Activated T-helper 9 cell treated with anti-CD3 and anti-CD28 coated beads, Interleukin-2, amount 50 U/mL, for 16 hours (primary cell): ENCODE data around the gene GZMB.
"Not testable (repeated sequence)": the region's sequence is repeated elsewhere in the genome, so short reads cannot be mapped to it uniquely, and the experiment has no call there.

ENCODE experiments used
- DNase-seq: peaks from one replicate; pipeline ENCODE4 v3.0.0-alpha.2; 2020; ENCODE audit warnings: low read depth

GZMB gene

DNA sequence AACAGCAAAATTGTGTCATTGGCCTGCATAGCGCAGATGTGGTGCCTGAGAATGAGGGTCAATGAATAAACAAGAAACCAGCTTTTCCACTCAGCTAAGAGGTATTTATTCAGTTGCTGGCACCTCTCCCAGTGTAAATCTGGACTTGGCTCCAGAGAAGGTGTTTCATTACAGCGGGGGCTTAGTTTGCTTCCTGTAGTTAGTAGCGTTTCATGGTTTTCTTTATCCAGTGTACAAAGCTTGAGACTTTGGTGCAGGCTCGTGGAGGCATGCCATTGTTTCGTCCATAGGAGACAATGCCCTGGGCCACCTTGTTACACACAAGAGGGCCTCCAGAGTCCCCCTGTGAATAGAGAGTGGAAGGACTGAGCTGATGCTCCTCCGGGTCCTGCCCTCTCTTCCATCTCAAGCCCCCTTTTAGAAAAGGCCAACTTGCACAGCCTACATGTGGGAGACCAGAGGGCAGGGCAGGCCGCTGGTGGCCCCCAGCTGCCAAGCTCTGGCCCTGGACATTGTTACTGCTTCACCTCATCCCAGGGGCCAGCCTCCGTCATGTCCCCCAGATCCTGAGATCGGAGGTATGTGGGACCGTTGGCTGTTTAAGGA, 3.0 kb downstream of the GZMB start:
- no peak for DNase-seq

DNA sequence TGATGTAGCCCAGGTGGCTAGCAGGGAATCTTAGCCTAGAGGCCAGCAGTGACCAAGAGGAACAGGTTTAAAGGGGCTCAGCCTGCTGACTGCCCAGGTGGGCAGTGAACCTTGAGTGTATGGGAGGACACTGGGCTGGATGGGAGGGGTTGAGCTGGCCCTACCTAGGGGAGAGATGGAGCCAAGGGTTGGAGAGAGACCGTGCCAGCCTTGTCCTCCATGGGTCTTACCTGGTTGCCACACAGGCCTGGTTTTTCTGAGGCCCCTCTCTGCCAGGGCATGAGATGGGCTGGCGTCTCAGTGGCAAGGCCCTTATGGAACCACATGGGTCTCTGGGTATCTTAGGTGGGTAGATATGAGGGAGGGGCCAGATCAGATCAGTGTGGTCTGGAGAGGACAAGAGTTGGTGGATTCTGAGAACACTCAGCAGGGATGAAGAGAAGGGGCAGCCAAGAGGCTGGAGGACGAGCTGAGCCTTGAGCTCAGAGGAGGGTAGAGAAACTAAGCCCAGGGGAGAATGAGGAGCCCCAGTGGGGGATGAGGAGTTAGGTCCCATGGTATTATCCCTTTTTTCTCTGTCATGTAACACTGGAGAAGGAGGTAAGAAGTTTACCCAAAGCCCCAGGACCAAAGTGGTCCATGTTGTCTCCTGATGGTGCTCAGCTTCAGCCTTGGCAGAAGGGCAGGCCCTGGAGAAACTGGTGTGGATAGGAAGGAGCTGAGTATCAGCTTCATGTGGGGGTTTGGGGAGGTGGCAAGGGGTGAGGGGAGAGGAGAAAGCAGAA, 3.7 kb downstream of the GZMB start:
- no peak for DNase-seq

DNA sequence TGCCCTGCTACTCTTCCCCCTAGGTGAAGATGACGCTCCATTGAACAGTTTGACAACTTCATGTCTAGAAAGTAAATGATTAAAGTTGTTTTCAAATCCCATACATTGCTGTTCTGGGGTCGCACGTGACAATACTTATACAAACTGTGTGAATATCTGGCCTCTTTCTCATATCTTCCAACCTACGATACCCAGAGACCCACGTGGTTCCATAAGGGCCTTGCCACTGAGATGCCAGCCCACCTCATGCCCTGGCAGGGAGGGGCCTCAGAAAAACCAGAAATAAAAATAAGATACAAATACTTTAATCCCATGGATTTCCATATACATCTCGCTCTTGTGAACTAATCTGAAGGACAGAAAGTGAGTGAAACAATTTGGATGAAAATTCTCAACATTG, 4.5 kb downstream of the GZMB start:
- DNase-seq: no peak

DNA sequence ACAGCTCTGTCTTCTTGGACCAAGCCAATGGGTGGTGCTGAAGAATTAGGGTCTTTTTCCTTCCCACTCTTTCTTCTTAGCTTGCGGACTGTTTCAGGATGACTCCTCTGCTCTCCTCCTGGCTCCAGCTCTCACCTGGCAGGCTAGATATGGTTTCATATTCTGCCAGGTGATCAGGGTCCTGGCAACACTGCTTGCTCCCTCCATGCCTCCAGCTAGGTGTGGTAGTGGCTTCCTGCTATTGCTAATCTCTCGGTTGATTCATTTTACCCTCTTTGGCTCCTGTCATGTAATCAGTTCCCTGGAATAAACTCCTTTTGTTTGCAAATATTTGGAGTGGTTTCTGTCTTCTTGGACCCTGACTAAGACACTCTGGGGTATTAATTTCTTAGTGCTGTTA, 20.2 kb downstream of the GZMB start:
- DNase-seq: no peak

DNA sequence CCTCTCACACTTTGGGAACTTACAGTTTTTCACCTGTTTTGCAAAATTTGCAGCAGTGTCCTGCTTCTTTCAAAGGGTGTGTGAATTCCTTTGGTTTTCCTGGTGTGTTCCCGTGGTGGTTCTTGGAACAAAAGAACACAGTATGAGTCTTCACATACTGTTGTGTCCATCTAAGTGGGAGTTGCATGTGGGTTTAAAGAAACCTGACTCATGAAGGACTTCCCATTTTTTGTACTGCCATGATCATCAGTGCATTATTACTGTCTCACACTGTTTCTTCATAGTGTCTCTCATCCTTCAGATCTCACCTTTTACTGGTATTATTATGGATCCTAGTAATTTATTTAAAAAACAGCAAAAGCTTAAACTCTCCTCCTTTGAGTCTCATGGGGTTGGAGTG, 20.7 kb downstream of the GZMB start:
- no peak for DNase-seq

DNA sequence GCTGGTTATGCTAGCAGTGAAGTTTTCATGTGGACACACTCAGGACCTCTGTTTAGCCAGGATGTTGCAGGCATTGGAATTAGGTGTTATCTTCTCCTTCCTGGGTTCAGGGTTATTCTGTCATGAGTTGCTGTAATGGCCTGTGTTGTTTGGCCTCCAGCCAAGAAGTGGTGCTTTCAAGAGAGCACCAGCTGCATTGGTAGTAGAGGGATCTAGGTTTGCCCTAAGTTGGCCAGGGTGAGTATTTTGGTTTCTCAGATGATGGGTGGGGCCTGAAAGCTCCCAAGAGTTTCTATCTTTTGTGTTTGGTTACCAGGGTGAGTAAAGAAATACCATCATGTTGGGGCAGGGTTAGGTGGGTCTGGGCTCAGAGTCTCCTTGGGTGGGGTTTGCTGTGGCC, 21.8 kb downstream of the GZMB start:
- DNase-seq: no peak

DNA sequence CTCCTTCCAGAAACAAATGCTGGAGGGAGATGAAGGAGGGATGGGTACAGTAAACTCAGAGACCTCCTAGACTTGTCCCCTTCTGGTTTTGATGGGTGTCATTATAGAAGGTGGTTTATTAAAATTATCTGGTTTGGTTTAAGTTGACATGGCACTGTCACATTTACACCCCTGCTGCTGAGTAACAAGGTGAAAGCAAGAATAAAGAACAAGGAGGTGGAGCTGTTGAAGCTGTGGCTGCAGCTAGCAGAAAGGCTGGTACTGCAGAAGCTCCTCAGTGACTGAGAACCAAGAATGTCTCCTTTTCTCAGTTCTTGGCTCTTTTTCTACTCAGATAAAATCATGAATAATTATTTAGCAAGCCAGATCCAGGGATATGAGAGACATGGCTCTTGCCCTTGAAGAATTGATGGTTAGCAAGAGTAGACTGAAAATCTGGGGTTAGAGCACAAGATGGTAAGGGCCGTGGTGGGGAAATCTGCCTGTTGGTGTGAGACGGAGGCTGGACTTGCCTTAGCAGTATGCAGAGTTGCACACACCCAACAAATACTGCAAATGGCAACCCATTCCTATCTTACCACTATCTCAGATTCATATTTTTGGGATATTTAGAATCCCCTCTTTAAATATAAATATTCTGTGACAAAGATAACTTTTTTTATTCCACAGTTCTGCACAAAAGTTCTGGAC, 24.2 kb downstream of the GZMB start, which contains the start of gene GZMH:
TSS of gene GZMH (minus strand) at position 31 of the 690 bp plus-strand sequence. CDS start 72 bp downstream, outside the sequence.
- DNase-seq: no peak

DNA sequence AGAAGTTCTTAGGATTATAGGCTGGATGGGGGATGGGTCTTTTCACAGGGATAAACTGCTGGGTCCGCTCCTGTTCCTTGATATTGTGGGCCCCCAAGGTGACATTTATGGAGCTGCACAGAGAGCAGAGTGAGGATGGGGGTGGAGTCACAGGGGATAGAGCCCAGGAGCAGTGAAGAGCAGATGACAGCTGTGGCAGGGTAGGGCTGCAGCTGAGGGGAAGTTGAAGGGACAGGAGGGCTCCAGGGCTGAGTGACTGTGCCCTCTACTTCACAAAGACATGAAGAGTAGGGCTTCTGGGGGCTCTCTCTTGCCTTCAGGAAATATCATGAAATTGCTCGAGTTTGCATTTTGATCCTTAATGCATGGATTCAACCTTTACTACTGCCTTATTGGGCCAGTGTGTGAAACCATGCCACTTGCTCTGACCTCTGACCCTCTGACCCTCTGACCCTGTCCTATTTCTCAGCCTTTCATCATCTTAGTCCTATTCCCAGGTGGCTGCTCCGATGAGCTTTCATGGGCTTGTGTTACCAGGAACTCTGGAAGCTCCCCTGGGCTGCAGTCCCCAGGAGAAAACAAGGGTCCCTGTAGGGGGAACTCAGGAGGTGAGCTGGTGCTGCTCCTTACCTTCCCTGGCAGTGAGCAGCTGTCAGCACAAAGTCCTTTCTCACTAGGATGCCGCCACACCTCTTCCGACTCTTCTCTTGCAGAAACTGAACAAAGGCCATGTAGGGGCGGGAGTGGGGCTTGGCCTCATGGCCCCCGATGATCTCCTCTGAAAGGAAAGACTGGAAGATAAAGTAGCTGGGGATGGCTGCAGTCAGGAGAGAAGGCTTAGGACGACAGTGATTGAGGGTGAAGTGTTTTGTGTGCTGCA, 26.1 kb downstream of the GZMB start:
- no peak for DNase-seq

DNA sequence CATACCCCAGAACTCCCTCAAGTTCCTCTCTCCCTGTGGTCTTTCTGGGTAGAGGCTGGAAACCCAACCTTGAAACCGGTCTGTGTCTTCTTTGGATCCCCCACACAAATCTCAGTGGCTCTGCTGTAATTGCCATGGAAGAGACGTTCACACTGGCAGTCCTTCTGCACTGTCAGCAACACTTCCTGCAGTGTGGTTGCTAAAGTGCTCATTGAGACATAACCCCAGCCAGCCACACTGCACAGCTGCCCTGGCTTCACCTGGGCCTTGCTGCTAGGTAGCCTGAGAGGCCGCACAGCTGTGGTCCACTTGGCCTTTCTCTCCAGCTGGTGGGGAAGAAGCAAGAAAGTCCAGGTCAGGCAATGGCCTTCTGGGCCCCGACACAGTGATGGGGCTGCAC, 26.9 kb downstream of the GZMB start:
- DNase-seq: no peak

DNA sequence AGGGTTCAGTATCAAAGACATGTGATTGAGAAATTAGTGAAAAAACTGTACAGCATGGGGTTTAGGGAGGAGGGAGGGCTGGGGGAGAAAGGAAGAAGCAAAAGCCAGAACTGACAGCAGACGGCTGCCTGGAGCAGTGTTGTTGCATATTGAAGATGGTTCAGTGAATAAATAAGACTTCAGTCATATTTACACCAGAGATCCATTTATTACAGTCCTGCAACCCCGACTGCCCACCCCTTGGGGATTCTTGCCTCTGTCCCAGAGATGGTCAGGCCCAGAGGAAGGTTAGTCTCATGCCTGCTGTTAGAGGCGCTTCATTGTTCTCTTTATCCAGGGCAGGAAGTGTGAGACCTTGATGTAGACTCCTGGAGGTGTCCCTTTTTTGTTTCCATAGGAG, 27.7 kb downstream of the GZMB start:
- no peak for DNase-seq

DNA sequence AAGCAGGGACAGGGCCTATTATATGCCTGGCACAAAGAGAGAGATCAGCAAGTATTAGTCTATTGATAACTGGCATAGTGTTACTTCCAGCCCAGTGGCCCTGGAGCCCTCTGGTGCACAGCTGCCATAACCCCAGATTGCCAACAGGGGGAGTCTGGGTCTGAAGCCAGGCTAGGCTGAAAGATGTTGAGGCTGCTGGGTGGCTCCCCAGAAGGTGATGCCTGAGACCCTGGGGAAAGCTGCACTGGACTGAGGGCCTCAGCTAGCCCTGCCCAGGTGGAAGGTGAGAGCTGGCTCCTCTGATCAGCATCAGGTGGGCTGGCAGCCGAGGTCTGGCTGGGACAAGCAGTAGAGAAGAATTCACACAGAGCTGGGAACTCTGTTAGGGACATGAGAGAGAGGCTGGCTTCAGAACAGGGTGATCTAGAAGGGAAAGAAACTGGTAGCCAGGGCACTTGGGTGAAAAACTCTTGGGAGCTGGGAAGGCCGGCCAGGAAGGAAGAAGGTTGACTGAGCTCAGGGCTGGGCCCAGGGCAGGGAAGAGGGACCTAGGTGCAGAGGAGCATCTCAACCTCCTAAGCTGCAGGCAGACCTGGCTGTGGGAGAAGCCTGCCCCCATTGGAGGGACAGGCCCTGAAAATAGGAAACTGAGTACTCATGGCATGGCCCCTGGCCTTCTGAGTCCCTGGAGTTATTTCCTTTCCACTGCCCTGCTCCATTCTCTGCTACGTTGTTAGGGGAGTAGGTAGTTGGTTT, 28.4 kb downstream of the GZMB start:
- DNase-seq: peak; percentile 41

DNA sequence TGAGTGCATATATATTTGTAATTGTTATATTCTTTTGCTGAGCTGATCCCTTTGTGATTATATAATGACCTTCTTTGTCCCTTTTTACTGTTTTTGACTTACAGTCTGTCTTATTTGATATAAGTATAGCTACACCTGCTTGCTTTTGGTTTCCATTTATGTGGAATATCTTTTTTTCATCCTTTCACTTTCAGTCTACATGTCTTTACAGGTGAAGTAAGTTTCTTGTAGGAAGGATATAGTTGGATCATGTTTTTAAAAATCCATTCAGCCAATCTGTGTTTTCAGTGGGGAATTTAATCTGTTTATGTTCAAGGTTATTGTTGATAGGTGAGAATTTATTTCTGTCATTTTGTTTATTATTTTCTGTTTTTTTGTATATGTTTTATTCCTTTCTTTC, 36.6 kb downstream of the GZMB start:
- no peak for DNase-seq

DNA sequence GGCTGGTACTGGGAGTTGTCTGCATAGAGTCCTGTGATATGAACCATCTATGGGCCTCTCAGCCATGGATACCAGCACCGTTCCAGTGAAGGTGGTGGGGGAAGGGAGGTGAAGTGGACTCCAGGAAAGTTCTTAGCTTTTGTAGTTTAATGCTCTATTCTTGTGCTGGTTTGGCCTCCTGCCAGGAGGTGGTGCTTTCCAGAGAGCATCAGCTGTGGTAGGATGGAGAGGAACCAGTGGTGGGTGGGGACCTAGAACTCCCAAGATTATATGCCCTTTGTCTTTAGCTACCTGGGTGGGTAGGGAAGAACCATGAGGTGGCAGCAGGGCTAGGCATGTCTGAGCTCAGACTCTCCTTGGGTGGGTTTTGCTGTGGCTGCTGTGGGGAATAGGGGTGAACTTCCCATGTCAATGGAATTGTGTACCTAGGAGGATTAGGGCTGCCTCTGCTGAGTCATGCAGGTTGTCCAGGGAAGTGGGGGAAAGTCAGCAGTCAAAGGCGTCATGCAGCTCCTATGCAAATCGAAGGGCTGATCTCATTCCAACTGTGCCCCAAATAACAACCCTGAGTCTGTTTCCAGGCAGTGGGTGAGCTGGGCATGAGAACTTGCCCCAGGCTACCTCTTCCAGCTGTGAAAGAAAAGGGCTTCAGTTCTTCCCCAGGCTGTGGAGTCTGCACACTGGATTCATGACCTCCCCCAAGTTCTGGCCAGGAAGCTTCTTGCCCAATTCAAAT, 38.7 kb downstream of the GZMB start:
- no peak for DNase-seq

DNA sequence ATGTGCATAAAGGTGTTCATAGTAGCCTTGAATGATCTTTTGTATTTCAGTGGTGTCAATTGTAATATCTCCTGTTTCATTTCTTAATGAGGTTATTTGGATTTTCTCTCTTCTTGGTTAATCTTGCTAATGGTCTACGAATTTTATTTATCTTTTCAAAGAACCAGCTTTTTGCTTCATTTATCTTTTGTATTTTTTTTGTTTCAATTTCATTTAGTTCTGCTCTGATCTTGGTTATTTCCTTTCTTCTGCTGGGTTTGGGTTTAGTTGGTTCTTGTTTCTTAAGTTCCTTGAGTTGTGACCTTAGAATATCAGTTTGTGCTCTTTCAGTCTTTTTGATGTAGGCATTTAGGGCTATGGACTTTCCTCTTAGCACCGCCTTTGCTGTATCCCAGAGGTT, 43.0 kb downstream of the GZMB start:
- not testable (repeated sequence) for DNase-seq

DNA sequence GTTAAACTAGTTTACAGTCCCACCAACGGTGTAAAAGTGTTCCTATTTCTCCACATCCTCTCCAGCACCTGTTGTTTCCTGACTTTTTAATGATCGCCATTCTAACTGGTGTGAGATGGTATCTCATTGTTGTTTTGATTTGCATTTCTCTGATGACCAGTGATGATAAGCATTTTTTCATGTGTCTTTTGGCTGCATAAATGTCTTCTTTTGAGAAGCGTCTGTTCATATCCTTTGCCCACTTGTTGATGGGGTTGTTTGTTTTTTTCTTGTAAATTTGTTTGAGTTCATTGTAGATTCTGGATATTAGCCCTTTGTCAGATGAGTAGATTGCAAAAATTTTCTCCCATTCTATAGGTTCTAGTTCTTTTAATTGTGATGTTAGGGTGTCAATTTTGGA, 49.6 kb downstream of the GZMB start:
- not testable (repeated sequence) for DNase-seq
